GM12873 (cell line): Measurements from ENCODE around the gene COL11A2.

Experiments
- TF ChIP-seq, protein P1 (sequence below): IDR thresholded peaks from 2 replicates; pipeline ENCODE4 v1.5.1; 2012; ENCODE audit warnings: low read depth, mild to moderate bottlenecking, moderate library complexity, low read length, control low read depth; ENCODE audit not compliant: insufficient read depth; ENCODE audit errors: missing control alignments

COL11A2 gene

DNA sequence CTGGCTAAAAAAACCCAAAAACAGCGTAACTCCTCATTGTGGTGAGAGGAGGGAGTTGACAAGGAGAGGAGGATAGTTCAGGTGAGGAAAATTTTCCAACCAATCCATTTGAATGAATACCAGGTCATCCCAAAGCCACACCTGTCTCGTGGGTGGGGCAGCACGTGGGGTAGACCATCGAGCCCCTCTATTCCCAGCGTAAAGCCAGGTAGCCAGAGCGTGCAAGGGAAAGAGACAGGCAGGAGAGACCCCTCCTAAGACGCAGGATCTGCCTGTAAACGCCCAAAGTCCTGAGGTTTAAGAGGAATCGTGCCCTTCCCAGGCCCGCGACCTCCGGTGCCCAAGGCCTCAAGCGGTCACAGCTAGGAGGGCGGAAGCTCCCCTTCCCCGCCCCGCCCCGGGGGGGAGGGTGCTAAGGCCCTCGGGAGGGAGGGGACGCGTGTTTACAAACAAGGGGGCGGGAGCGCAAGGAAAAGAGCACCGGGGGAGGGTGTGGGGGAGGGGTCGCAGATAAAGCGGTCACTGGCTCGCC lies 7.5 kb upstream of the COL11A2 start:
- TF ChIP-seq, protein P1, sequence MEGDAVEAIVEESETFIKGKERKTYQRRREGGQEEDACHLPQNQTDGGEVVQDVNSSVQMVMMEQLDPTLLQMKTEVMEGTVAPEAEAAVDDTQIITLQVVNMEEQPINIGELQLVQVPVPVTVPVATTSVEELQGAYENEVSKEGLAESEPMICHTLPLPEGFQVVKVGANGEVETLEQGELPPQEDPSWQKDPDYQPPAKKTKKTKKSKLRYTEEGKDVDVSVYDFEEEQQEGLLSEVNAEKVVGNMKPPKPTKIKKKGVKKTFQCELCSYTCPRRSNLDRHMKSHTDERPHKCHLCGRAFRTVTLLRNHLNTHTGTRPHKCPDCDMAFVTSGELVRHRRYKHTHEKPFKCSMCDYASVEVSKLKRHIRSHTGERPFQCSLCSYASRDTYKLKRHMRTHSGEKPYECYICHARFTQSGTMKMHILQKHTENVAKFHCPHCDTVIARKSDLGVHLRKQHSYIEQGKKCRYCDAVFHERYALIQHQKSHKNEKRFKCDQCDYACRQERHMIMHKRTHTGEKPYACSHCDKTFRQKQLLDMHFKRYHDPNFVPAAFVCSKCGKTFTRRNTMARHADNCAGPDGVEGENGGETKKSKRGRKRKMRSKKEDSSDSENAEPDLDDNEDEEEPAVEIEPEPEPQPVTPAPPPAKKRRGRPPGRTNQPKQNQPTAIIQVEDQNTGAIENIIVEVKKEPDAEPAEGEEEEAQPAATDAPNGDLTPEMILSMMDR, result no peak

DNA sequence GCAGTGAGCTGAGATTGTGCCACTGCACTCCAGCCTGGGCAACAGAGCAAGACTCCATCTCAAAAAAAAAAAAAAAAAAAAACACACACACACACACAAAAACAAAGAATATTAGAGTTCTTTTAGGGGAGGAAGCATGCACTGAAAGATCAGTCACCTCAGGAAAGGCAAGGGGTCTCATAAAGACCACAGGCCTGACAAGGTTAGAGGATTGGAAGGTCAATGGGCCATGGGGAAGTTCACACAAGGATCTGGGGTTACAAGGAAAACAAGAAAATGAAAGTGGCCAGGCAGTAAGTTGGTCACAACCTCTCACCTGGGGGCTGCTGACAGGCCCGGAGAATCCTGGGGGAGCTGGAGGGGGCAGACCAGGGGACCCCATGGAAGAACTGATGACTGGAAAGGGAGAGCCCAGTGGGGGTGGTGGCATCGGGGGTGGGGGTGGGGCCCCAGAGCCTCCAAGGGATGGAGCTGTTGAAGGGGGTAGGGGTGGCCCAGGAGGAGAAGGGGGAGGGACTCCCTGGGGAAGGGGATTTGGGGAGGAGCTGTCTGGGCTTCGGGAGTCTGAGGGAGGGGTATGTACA lies 6.7 kb upstream of the COL11A2 start:
- TF ChIP-seq, protein P1, result no peak

DNA sequence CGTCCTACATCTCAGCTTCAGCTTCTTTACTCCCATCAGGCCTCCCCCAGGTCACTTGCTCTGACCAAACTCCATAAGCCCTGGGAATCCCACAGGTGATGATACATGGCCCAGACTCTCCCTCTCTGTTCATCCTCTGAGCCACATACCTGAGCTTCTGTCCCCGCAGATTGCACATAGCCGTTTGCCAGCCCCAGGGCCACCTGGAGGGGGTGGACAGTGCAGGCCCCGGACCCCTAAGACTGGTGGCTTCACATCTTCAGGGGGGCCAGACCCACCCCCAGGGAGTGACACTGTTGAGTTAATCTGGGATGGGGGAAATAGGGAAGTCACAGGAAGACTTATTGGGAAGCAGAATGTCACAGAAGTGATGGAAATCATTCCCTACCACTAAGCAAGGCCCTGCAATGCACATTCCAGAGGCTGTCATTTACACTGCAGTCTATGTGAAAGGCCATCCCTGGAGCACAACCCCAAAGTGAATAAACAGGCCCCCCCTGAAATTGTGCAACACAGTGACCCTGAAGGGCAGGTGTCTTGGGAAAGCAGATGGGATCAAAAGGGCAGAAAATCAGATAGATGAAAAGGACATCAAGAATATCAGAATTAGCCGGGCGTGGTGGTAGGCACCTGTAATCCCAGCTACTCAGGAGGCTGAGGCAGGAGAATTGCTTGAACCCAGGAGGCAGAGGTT lies 6.0 kb upstream of the COL11A2 start:
- TF ChIP-seq, protein P1, result no peak

DNA sequence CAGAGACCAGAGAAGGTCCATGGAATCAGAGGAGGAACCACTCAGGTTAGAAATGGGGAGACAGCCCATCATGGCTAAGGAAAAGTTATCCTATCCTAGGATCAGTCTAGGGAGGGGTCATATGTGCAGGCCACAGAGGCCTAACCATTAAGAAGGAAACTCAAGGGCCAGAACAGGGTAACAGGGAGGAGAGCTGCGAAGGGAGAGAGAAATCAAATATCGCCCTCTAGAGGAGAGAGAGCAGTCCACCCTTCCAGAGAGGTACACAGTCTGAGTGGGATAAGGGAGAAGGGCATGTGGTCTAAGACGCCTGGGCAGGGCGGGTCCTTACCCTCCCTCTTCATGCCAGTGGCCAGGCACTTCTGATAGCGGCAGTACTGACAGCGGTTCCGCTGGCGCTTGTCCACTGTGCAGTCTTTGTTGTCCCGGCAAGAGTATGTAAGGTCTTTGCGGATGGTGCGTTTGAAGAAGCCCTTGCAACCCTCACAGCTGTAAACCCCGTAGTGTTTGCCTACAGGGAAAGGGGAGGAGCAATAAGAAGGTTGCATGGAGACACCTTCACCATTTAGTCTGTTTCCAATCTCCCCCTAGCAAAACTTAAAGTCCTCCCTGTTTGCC lies 5.3 kb upstream of the COL11A2 start:
- TF ChIP-seq, protein P1, result peak; percentile 86

DNA sequence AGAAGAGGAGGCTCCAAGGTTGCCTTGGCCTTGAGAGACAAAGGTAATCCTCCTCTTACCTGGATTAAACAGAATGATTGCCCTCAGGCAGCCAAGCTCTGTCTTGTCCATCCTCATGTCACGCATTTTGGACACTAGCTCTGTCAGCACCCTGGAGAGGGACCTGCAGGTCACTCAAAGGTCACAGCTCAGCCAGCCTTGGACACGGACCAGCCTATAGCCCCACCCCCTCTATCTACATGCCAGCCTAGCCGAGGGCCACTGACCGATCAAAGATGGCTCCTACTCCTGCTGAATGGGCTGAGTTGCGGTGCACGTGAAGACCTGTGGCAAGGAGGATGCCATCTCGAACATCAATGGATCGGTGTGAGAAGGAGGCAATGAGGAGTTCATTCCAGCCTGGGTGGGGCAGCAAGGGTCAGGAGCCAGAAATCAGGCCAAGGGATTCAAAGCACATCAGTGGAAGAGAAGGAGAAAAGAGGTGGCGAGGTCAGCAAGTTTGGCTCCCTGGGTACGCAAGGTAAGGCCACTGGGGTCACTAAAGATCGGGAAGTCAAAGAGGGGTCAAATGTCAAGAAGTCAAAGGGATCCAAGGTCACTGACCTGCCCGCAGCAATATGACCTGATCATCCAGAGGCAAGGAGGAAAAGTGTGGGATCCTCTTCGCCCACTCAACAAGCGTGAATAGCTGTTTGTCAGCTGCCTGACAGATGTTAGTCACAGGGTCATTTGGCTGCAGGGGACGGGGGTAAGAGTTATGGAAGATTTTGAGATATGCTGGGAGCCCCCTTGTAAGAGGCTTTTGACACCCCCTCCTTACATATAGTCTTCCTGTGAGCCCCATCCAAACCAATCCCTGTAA lies 3.3 kb upstream of the COL11A2 start:
- TF ChIP-seq, protein P1, result no peak

DNA sequence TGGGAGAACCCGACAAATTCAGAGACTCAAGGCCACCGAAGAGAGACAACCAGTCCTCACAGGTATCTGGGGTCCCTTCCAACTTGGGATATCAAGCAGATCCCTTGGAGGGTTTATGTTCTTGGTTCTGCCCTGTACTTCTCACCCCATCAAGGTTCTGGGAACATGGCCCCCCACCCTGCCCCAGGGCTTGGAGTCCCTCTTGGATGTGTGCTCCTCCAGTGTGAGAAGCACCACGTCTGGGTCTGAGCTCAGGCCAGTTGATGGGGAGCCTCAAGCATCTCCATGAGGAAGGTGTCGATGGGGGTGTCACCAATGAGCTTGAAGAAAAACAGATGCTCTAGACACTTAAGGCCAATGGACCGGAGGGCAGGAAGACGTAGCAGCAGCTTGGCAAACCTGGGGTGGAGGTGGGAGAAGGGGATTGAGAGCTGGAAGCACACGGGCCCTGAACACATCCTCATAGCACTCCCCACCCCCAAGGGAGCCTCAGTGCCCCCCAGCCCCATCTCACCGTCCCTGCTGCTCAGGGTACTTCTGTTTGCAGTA lies 2.2 kb upstream of the COL11A2 start:
- TF ChIP-seq, protein P1, result no peak
